Stimulated activated naive B cell treated with anti-CD40 and anti-IgM and Interleukin-4, amounts not matched to agents 10 μg/mL and 1 μg/mL and 100 μg/mL, for 72 hours (primary cell): Measurements from ENCODE around the gene PEX14.
A peak's percentile ranks its signal among the peaks of the same experiment; 100 is the strongest.

Experiments
- ATAC-seq, 2 donors: fragments of 150-1000 bp; cut with Tn5 transposase; replicated peaks; 2 replicates each; pipeline ENCODE4 v1.10.0; 2021; ENCODE audit warnings: moderate library complexity in 1 of 2
- DNase-seq: peaks from one replicate; pipeline ENCODE4 v3.0.0; 2021
- H3K27ac Mint-ChIP-seq: one replicate; pipeline ENCODE4 v1.8.0; 2022; ENCODE audit warnings: mild to moderate bottlenecking, mixed read lengths
- H3K27me3 Mint-ChIP-seq, 2 donors: one replicate each; pipeline ENCODE4 v1.8.0; 2022; ENCODE audit warnings: mixed read lengths in 2 of 2
- H3K36me3 Mint-ChIP-seq, 2 donors: one replicate each; pipeline ENCODE4 v1.8.0; 2022; ENCODE audit warnings: mixed read lengths in 2 of 2, mild to moderate bottlenecking in 1 of 2
- H3K4me1 Mint-ChIP-seq, 2 donors: one replicate each; pipeline ENCODE4 v1.8.0; 2022; ENCODE audit warnings: mixed read lengths in 2 of 2, mild to moderate bottlenecking in 1 of 2
- H3K4me3 Mint-ChIP-seq, 2 donors: one replicate each; pipeline ENCODE4 v1.8.0; 2022; ENCODE audit warnings: mild to moderate bottlenecking in 2 of 2, mixed read lengths in 2 of 2, moderate library complexity in 1 of 2
- H3K9me3 Mint-ChIP-seq, 2 donors: one replicate each; pipeline ENCODE4 v1.8.0; 2022; ENCODE audit warnings: mixed read lengths in 2 of 2, mild to moderate bottlenecking in 1 of 2

PEX14 gene

DNA sequence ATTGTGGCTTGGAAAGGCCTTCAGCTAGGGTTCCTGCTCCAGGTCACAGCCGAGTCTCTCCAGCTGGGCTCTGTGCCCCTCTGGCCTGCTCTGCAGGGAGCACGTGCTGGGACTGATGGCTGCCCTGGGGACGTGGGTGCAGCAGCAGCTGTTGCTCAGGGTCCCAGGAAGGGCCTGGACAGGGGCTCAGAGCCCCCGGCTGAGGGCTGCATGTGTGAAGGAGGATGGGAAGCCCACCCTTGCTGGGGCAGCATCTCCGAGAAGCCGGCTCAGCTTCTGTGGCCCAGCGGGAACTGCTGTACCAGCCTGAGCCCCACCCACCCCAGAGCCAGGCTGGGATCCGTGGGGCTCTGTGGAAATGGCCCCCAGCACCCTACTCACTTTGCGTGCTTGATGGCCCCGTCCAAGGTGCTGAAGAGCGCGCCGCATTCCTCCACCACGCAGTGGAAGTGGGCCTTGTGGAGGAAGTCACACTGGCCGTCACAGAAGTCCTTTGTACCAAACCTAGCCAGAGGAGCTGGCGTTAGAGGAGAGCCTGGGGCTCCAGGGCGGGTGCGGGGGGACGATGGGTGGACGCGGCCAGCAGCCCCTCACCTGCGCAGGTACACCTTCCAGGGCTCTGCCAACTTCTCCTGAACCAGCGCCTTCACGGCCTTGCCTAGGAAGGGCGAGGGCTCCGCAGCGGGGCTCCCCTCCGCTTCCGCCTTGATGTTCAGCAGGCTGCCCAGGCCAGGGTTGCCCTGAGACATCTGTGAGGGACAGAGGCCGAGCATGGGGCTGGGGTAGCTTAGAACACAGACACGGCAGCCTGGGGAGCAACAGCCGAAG, 174.2 kb downstream of the PEX14 start:
- H3K9me3 Mint-ChIP-seq = no peaks in the 10 kb centered on the region
- H3K27ac Mint-ChIP-seq = no peak overlapping the region
- H3K4me1 Mint-ChIP-seq = no peaks in the 10 kb centered on the region
- no peaks in the 10 kb centered on the region for H3K27me3 Mint-ChIP-seq
- no peak for DNase-seq
- no peak overlapping the region for H3K4me3 Mint-ChIP-seq
- H3K36me3 Mint-ChIP-seq = peaks cover 23 to 29% of the 10 kb centered on the region in 2 donors
- ATAC-seq = no peak

DNA sequence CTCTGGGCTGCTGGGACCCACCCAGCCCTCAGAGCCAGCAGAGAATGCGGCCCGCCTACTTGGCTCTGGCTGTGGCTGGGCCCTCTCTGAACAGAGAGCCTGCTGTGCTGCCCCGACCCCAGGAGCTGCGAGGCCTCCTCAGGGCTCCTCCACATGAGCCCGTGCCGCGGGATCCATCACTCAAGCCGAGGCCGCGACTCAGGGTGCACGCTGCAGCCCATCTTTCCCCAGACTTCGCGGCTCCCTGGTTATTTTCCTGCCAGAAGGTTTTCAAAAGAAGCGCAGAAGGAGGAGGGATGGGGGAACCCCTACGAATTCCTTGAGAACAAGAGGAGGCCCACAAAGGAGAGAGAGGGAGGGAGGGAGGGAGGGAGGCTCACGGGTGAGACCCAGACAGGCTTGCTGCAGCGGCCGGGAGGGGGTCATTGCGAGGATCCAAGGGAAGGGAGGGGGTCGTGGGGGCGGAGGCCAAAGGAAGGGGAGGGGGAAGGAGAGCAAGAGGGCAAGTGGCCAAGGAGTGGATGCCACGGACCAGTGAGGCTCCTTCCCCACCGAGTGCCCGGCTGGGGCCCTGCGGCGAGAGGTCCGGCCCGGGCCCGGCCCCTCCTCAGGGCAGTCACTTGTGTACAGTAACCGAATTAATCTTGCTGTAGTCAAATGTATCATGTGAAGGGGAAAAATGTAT, 174.9 kb downstream of the PEX14 start:
- peaks cover 24 to 36% of the 10 kb centered on the region in 2 donors for H3K36me3 Mint-ChIP-seq
- H3K9me3 Mint-ChIP-seq = no peaks in the 10 kb centered on the region
- no peak for DNase-seq
- ATAC-seq = no peak
- no peak overlapping the region for H3K27ac Mint-ChIP-seq
- H3K4me1 Mint-ChIP-seq = no peaks in the 10 kb centered on the region
- H3K4me3 Mint-ChIP-seq = no peak overlapping the region
- H3K27me3 Mint-ChIP-seq = no peaks in the 10 kb centered on the region

DNA sequence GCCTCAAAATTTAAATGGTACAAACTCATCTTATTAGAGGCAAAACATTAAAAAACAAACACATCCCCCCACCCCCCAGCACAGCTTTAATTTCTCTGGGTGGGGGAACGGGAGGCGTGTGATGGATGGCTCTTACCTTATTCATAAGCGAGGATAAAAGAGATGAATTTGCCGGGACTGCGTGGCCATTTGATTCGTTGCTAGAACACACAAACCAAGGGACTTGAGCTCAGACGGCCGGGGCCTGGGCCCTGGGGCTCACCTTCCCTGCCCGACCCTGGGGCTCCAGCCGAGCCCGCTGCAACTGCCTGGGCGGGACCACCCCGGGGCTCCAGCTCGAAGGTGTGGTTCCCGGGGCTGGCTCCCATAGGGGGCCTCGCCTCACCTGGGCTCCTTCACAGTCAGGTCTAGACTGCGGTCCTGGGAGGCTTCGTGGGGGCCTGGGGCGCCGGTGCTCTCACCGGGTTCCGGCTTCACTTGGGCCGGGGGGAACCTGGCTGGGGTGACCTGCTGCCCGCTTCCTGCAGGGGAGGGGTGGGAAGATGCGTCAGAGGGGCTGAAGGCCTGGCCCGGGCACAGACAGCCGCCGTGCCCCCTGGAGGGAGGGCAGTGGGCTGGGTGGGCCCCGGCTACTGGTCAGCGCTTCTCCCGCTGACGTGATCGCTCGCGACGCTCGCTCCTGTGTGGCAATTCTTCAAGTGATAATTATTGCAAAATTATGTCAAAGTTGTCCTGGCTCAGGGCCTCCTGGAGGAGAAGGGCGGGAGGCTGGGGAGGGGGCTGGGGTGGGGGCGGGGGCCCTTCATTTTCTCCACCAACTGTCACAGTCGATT, 176.0 kb downstream of the PEX14 start:
- no peak for ATAC-seq
- Mint-ChIP-seq H3K9me3 (no peaks in the 10 kb centered on the region), H3K4me1 (no peaks in the 10 kb centered on the region), H3K27ac (no peak overlapping the region), H3K27me3 (no peaks in the 10 kb centered on the region), H3K36me3 (peaks cover 20 to 33% of the 10 kb centered on the region in 2 donors), H3K4me3 (no peak overlapping the region)
- no peak for DNase-seq

DNA sequence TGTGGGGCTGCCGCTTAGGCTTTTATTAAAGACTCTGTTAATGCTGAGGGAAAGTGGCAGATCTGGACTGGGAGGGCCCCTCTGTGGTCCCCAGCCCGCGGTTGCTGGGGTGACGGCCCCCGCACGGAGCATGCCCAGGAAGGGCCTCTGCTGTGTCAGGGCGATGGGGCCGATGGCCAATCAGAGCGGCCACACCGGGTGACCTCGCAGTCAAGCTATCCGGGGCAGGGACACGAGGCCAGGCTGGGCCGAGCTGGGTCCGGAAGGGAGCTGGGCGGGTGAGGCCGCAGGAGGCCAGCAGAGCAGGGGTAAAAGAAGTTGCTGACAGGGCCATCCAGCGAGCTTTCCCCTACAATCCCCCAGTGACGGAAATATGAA, 176.6 kb downstream of the PEX14 start:
- Mint-ChIP-seq H3K36me3 (peaks cover 20 to 33% of the 10 kb centered on the region in 2 donors), H3K27ac (no peak overlapping the region), H3K4me3 (no peak overlapping the region), H3K4me1 (no peaks in the 10 kb centered on the region), H3K27me3 (no peaks in the 10 kb centered on the region), H3K9me3 (no peaks in the 10 kb centered on the region)
- ATAC-seq (no peak), DNase-seq (no peak)

DNA sequence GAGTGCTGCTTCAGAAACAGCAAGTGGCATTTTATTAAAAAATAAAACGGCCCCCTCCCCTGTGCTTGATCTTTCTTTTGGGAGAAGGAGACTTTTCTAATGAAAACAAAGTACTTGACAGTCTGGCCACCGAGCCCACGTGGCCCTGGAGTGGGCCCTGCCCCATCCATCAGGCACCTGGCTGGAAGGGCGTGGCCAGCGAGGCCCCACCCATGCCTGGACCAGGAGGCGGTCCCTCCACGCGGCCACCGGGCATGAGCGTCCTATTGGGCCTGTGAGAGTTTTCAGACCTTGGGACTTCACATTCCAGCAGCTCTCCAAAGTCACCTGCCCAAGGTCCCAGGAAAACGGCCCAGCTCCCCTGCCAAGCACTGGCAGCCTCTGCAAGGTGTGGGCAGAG, 177.0 kb downstream of the PEX14 start:
- H3K27me3 Mint-ChIP-seq = no peaks in the 10 kb centered on the region
- H3K36me3 Mint-ChIP-seq = peaks cover 18 to 33% of the 10 kb centered on the region in 2 donors
- H3K4me1 Mint-ChIP-seq = no peaks in the 10 kb centered on the region
- no peak for DNase-seq
- H3K27ac Mint-ChIP-seq = no peak overlapping the region
- no peak overlapping the region for H3K4me3 Mint-ChIP-seq
- ATAC-seq = peak in 1 of 2 donors; percentile 25
- H3K9me3 Mint-ChIP-seq = no peaks in the 10 kb centered on the region

DNA sequence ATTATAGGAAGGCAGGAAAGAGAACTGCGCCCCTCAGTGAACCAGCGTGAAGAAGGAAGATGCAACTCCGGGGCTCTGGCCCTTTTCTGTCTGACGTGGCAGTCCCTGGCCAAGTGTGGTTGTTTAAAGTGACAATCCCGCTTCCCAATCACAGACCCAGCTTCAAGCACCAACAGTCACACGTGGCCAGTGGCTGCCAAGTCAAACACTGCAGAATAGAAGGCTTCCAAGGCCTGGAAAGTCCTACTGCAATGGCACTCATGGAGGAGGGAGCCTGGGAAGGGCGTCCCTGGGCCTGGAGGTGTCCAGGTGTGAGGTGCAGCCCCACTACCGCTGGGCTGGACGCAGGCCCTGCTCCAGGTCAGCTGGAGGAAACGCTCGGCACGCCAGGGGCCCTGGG, 177.9 kb downstream of the PEX14 start:
- Mint-ChIP-seq H3K4me1 (no peaks in the 10 kb centered on the region), H3K9me3 (no peaks in the 10 kb centered on the region), H3K4me3 (no peak overlapping the region), H3K27me3 (no peaks in the 10 kb centered on the region), H3K27ac (no peak overlapping the region), H3K36me3 (peaks cover 18 to 36% of the 10 kb centered on the region in 2 donors)
- ATAC-seq (no peak), DNase-seq (no peak)

DNA sequence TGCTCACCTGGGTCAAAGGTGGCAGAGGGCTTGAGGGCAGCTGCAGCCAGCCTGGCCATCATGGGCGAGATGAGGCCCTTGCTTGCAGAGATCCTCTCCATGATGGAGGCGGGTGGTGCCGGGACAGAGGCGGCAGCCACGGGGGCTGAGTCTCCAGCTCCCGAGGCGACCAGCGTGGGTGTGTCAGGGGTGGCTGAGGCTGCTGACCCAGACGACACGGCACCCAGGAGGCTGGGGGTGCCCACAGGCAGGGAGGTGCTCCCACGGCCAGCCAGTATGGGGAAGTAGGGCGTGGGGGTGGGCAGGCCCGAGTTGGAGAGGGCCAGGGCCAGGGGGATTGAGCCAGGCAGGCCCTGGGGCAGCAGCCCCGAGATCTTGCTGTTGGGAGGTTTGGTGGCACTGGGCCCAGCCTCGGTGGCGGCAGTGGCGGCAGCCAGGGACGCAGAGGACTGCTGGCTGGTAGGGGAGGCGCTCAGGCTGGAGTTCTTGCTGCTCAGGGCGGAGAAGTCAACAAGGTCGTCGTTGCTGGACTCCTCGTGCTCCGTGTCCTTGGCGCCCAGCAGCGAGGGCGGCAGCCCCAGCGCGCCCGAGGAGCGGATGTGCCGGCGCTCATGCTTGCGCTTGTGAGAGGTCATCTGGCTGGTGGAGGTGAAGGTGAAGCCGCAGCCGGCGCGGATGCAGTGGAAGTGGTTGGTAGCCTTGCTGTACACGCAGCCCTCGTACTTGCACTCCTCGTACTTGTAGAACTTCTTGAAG, 178.8 kb downstream of the PEX14 start:
- peak overlapping the region; percentile 22 for H3K27ac Mint-ChIP-seq
- no peak for DNase-seq

DNA sequence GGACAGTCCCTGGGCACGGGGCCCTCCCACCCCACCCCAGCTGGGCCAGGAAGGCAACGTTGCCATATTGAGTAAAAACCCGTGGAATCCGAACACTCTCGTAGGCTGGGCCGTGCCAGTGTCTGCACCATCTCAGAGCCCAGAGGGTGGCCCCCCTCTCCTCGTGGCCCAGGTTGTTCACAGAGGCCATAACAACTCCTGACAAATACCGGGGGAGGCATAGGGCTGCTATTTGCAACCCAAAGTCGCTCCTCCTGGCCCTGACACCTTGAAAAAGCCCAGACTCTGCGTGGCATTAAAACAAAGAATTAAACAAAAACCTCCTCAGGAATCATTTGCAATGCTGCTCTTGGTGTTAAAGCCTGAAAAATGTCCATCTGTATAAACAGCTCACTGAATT, 180.3 kb downstream of the PEX14 start:
- no peaks in the 10 kb centered on the region for H3K9me3 Mint-ChIP-seq
- ATAC-seq (no peak), DNase-seq (no peak)
- no peak overlapping the region for H3K4me3 Mint-ChIP-seq
- H3K27ac Mint-ChIP-seq = no peak overlapping the region
- H3K27me3 Mint-ChIP-seq = no peaks in the 10 kb centered on the region
- H3K36me3 Mint-ChIP-seq = peaks cover 25 to 42% of the 10 kb centered on the region in 2 donors
- no peaks in the 10 kb centered on the region for H3K4me1 Mint-ChIP-seq

More for the DNA sequence above, 178.8 kb downstream of the PEX14 start:
- peaks cover 18 to 36% of the 10 kb centered on the region in 2 donors for H3K36me3 Mint-ChIP-seq
- no peaks in the 10 kb centered on the region for H3K9me3 Mint-ChIP-seq
- H3K4me1 Mint-ChIP-seq = no peaks in the 10 kb centered on the region
- no peak overlapping the region for H3K4me3 Mint-ChIP-seq
- no peaks in the 10 kb centered on the region for H3K27me3 Mint-ChIP-seq
- no peak for ATAC-seq

DNA sequence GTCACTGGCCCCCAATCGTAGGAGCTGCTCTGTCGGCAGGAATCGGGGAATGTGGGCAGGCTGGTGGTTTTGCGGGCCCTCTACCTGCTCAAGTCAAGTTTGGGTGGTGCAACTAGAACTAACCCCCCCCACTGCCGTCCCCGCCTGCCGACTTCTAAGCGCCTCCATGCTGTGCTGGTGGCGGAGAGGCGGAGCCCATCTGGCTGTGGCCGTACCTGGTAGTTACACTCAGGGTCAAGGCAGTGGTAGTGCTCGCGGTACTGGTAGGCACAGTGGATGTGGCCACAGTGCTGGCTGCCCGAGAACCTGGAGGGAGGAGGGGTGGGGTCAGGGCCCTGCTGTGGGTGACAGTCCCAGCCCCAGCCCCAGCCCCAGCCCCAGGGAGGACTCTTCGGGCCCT, 181.7 kb downstream of the PEX14 start:
- Mint-ChIP-seq H3K36me3 (peaks cover 25 to 42% of the 10 kb centered on the region in 2 donors), H3K9me3 (no peaks in the 10 kb centered on the region), H3K4me3 (no peak overlapping the region), H3K27me3 (no peaks in the 10 kb centered on the region), H3K27ac (no peak overlapping the region), H3K4me1 (no peaks in the 10 kb centered on the region)
- no peak for DNase-seq
- ATAC-seq = no peak

DNA sequence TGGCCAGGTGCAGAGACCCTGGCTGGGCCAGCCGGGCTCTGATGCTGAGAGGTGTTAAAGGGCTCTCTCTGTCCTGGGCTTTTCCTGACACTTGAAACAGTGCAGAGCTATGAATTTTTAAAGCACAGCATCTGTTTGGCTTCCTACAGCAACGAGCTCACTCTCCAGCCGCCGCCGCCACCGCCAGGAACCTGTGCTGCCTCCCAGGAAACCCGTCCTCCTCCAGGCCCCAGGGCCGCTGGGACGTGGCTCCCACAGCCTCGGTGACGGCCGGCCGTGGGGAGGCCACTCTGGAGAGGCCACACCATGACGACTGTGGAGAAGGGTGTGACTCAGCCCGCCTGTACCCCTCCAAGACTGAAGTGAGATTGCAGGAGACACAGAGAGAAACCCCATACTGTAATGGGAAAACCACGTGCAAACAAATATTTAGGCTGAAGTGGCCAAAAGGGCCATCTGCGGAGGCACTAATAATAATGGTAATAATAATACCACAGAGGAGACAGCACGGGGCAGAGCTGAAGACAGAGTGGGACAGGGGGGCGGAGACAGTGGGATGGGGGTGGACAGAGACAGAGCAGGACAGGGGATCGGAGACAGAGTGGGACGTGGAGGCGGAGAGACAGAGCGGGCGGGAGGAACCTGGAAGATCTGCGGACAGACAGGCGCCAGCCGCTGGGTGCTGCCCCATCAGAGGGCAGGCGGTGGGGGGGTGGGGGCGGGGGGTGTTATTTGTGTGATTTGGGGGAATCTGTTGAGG, 182.5 kb downstream of the PEX14 start:
- Mint-ChIP-seq H3K27me3 (no peaks in the 10 kb centered on the region), H3K9me3 (no peaks in the 10 kb centered on the region), H3K4me1 (no peaks in the 10 kb centered on the region), H3K4me3 (no peak overlapping the region), H3K36me3 (peaks cover 23 to 39% of the 10 kb centered on the region in 2 donors), H3K27ac (no peak overlapping the region)
- DNase-seq = no peak
- ATAC-seq = no peak

DNA sequence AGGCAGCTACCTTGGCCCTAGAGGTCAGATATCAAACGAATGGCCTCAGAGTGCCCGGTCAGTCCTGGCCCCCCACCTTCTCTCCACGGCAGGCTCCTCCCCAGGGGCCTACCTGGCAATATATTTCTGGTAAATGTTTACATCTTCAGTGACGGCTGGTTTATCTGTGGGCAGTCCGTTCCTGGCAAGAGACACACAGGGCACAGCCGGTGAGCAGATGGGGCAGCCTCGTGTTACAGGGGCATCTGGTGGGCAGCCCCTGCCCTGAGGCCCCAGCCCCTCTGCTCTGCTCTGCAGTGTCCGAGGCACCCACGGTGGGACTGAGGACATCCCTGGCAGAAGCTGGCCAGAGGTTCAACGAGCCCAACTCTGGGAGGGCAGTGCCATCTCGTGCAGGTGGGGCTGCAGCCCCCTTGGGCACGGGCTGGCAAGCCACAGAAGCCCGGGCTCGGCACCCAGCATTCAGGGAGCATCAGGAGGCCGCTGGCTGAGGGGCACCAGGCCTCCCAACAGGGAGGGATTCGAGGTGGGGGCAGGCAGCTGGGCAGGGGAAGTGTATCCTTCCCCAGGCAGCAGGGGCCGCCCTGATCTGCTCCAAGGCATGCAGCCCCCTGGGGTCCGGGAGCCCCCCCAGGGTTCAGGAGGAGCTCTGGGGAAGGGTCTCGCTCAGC, 183.8 kb downstream of the PEX14 start:
- Mint-ChIP-seq H3K27ac (no peak overlapping the region), H3K9me3 (no peaks in the 10 kb centered on the region), H3K36me3 (peaks cover 17 to 28% of the 10 kb centered on the region in 2 donors), H3K27me3 (no peaks in the 10 kb centered on the region), H3K4me3 (no peak overlapping the region), H3K4me1 (no peaks in the 10 kb centered on the region)
- no peak for ATAC-seq
- DNase-seq = no peak

DNA sequence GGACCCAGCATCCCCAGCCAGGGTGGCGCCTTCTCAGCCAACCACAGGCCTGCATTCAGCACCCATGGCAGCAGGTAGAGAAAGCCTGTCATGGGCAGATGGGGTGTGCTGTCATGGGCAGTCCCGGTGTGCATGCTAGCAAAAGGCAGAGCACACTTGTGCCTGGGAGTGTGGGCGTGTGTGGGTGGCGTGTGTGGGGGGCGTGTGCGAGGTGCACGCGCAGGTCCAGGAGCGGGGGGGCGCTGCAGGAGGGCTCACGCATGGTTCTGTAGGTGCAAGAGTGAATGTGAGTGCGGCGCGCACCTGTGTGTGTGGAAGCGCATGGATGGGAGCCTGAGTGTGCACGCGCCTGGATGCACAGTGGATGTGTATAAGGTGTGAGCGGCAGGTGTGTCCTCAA, 184.5 kb downstream of the PEX14 start:
- Mint-ChIP-seq H3K36me3 (peaks cover 12 to 21% of the 10 kb centered on the region in 2 donors), H3K9me3 (no peaks in the 10 kb centered on the region), H3K4me3 (no peak overlapping the region), H3K4me1 (no peaks in the 10 kb centered on the region), H3K27ac (no peak overlapping the region), H3K27me3 (no peaks in the 10 kb centered on the region)
- DNase-seq (no peak), ATAC-seq (no peak)
